Measurements from ENCODE around the gene SLC4A1. TPM values are rescaled to one million over a fixed set of nuclear protein-coding genes. Genes with fewer than 3 reads are reported as not detected.

The SLC4A1 gene
- total RNA-seq, 1 donor from 2014 or later = not detected

DNA sequence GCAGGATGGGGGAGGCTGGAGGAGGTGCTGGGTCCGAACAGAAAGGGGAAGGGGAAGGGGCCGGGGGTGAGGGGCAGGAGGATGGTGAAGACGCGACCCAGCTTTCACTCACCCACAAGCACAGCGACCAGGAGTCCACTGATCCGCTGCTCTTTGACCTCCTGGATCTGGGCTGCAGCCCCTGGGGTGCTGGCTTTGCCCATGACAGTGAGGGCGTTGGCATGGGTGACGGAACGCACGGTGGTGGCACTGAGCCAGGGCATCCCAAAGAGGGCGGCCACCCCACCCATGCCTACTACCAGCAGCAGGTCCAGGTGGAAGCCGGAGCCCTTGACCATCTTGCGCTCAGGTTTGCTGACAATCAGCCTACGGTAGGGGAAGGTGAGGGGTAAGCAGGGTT lies 14.9 kb downstream of the SLC4A1 start:
- Histone ChIP-seq H3K27me3 (ENCODE audit: control insufficient read depth, insufficient read depth, low read length) (peaks cover 2% of the 10 kb centered on the region), H3K36me3 (ENCODE audit: control insufficient read depth, insufficient read depth, low read length) (no peaks in the 10 kb centered on the region), H3K4me3 (ENCODE audit: low read depth, low read length) (no peak overlapping the region)
- TF ChIP-seq, protein P1, sequence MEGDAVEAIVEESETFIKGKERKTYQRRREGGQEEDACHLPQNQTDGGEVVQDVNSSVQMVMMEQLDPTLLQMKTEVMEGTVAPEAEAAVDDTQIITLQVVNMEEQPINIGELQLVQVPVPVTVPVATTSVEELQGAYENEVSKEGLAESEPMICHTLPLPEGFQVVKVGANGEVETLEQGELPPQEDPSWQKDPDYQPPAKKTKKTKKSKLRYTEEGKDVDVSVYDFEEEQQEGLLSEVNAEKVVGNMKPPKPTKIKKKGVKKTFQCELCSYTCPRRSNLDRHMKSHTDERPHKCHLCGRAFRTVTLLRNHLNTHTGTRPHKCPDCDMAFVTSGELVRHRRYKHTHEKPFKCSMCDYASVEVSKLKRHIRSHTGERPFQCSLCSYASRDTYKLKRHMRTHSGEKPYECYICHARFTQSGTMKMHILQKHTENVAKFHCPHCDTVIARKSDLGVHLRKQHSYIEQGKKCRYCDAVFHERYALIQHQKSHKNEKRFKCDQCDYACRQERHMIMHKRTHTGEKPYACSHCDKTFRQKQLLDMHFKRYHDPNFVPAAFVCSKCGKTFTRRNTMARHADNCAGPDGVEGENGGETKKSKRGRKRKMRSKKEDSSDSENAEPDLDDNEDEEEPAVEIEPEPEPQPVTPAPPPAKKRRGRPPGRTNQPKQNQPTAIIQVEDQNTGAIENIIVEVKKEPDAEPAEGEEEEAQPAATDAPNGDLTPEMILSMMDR (IDR thresholded peaks at IDR 0.05; ENCODE audit: insufficient read depth, low read length, severe bottlenecking) = no peak
- DNase-seq (ENCODE audit: low read depth) (no peak), FAIRE-seq (no peak)

- no peak for DNase-seq (ENCODE audit: low read depth)
- TF ChIP-seq, protein P1 (IDR thresholded peaks at IDR 0.05; ENCODE audit: insufficient read depth, low read length, severe bottlenecking) = no peak
- H3K36me3 ChIP-seq (ENCODE audit: control insufficient read depth, insufficient read depth, low read length) = no peaks in the 10 kb centered on the region
- no peak overlapping the region for H3K4me3 ChIP-seq (ENCODE audit: low read depth, low read length)
- no peaks in the 10 kb centered on the region for H3K27me3 ChIP-seq (ENCODE audit: control insufficient read depth, insufficient read depth, low read length)
- no peak for FAIRE-seq
Observed at GRCh38 chr17:44251062-44251461, 16.9 kb downstream of the SLC4A1 start.

DNA sequence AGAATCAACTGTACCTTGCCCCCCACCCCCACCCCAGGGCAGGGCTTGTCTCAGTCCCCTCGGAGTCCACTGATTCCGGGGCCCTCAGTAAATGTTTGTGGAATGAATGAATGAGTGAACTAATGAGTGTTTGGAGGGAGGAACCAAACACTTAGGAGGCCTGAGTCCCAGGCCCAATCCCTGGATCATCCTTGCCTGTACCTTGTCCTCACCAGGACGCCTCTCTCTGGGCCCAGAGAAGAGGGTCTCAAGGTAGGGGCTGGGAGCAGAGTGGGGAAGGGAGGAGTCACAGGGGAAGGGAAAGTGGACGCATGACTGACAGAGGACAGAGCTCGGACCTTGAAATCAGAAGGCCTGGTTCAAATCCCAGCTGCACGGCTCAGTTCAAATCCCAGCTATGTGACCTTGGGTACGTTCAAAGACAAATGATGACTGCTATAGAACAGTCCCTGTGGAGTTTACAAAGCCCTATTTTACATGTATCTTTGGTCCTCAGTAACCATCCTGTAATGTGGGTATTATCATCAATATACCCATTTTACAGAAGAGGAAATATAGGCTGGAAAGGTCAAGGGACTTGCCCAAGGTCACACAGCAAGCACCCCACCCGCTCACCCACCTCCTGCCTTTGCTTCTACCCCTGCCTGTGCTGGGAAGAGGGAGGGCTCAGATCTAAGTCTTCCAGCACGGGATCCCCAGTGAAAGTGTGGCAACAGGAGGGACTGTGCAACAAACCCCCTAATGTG lies 18.3 kb downstream of the SLC4A1 start:
- no peaks in the 10 kb centered on the region for H3K27me3 ChIP-seq (ENCODE audit: control insufficient read depth, insufficient read depth, low read length)
- no peak overlapping the region for H3K4me3 ChIP-seq (ENCODE audit: low read depth, low read length)
- TF ChIP-seq, protein P1 (IDR thresholded peaks at IDR 0.05; ENCODE audit: insufficient read depth, low read length, severe bottlenecking) = no peak
- DNase-seq (ENCODE audit: low read depth) = no peak
- H3K36me3 ChIP-seq (ENCODE audit: control insufficient read depth, insufficient read depth, low read length) = no peaks in the 10 kb centered on the region
- no peak for FAIRE-seq

DNA sequence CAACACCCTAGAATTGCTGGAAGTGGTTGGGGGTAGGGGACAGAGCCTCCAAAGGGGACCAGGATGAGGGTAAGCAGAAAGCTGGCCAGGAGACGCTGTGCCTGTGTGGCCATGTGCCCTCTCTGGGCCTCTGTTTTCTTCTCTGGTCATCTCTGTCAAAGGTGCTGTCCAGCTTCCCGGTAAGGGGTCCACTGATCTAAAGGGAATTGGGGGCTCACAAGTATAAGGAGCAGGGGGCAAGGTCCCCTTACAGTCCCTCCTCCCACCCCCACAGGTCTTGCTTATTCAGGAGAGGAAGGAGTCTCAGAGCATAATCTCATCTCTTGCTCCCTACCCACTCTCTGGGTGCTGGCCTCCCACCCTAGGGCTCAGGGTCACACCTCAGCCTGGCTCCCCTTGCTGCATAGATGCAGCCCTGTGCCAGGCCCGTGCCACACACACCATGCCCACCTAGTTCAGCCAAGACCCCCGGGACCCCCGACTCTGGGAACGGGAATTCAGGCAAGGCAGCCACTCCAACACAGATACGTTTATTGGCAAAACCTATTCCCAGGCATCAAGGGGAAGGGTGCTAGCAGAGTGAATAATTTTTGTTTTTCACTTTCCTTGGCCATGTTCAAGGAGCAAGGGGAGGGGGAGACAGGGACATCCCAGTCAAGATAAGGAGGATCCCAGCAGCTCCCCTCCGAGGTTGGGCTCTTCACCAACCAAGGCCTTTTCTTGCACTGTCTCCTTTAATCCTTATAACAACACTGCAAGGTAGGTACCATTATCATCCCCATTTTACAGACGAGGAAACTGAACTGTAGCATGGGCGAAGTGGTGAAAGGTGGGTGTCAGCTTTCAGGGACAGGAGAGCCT lies 19.8 kb downstream of the SLC4A1 start:
- H3K4me3 ChIP-seq (ENCODE audit: low read depth, low read length) = no peak overlapping the region
- no peaks in the 10 kb centered on the region for H3K36me3 ChIP-seq (ENCODE audit: control insufficient read depth, insufficient read depth, low read length)
- DNase-seq (ENCODE audit: low read depth) (no peak), FAIRE-seq (no peak)
- TF ChIP-seq, protein P1 (IDR thresholded peaks at IDR 0.05; ENCODE audit: insufficient read depth, low read length, severe bottlenecking) = no peak
- H3K27me3 ChIP-seq (ENCODE audit: control insufficient read depth, insufficient read depth, low read length) = no peaks in the 10 kb centered on the region

DNA sequence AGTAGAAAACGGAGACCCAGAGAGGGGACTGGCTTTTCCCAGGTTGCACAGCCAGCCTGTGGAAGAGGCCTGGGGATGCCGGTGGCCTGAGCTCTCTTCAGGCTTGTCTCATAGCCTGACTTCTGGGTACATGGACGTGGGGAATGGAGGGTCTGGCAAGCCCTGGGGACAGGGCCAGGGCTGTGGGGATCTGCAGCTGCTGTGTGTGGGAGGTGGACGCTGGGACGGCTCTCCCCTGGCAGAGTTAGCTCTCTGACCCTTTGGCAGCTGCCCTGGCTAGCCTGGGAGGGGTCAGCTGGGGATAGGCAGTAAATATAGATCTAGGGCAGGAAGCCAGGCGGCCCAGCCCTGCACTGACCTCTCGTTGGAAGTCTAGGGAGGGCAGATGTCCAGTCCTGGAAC lies 20.5 kb downstream of the SLC4A1 start:
- no peak for DNase-seq (ENCODE audit: low read depth)
- FAIRE-seq = no peak
- no peak overlapping the region for H3K4me3 ChIP-seq (ENCODE audit: low read depth, low read length)
- H3K27me3 ChIP-seq (ENCODE audit: control insufficient read depth, insufficient read depth, low read length) = no peaks in the 10 kb centered on the region
- no peaks in the 10 kb centered on the region for H3K36me3 ChIP-seq (ENCODE audit: control insufficient read depth, insufficient read depth, low read length)
- TF ChIP-seq, protein P1 (IDR thresholded peaks at IDR 0.05; ENCODE audit: insufficient read depth, low read length, severe bottlenecking) = no peak

Data from bronchial epithelial cell (primary cell).